ENCODE measurements around the gene JPH3.
A peak's percentile ranks its signal among the peaks of the same experiment; 100 is the strongest.

The JPH3 gene

GRCh38 chr16:87720446-87720845 is 118.1 kb downstream of the JPH3 start:
- no peak for DNase-seq

- no peak for DNase-seq
Measured at GRCh38 chr16:87721622-87722585, 119.6 kb downstream of the JPH3 start.

- DNase-seq, result no peak
Measured at GRCh38 chr16:87722590-87723225, 120.4 kb downstream of the JPH3 start.

- DNase-seq, result peak; percentile 99
Measured at GRCh38 chr16:87723226-87723623, 120.9 kb downstream of the JPH3 start.

GRCh38 chr16:87724490-87725291 is 122.4 kb downstream of the JPH3 start:
- DNase-seq, result no peak

GRCh38 chr16:87725596-87726235 is 123.4 kb downstream of the JPH3 start:
- DNase-seq, result peak; percentile 16

GRCh38 chr16:87726577-87726976 is 124.3 kb downstream of the JPH3 start:
- peak; percentile 67 for DNase-seq

GRCh38 chr16:87727346-87727745 is 125.0 kb downstream of the JPH3 start:
- DNase-seq, result no peak

GRCh38 chr16:87728026-87728425 is 125.7 kb downstream of the JPH3 start:
- no peak for DNase-seq

- no peak for DNase-seq
Measured at GRCh38 chr16:87729266-87729954, 127.1 kb downstream of the JPH3 start.

GRCh38 chr16:87731607-87732006 is 129.3 kb downstream of the JPH3 start:
- no peak for DNase-seq

GRCh38 chr16:87733190-87733589 is 130.9 kb downstream of the JPH3 start:
- no peak for DNase-seq

- no peak for DNase-seq
Measured at GRCh38 chr16:87734644-87735043, 132.3 kb downstream of the JPH3 start.

GRCh38 chr16:87735270-87736007 is 133.1 kb downstream of the JPH3 start:
- no peak for DNase-seq

GRCh38 chr16:87736008-87736382 is 133.7 kb downstream of the JPH3 start:
- no peak for DNase-seq

GRCh38 chr16:87739801-87740200 is 137.5 kb downstream of the JPH3 start:
- no peak for DNase-seq

- no peak for DNase-seq
Measured at GRCh38 chr16:87740441-87740840, 138.1 kb downstream of the JPH3 start.

GRCh38 chr16:87740909-87741424 is 138.7 kb downstream of the JPH3 start:
- DNase-seq, result no peak

- no peak for DNase-seq
Measured at GRCh38 chr16:87741700-87742415, 139.6 kb downstream of the JPH3 start.

GRCh38 chr16:87742781-87743490 is 140.6 kb downstream of the JPH3 start:
- DNase-seq, result no peak

Measured in NCI-H82 (cell line).